Measurements from ENCODE around the gene AFF3. TPM values are rescaled to one million over a fixed set of nuclear protein-coding genes. Genes with fewer than 3 reads are reported as not detected.
"Not testable (repeated sequence)": the region's sequence is repeated elsewhere in the genome, so short reads cannot be mapped to it uniquely, and the experiment has no call there.

Gene AFF3
- total RNA-seq, 2 donors from 2014 or later, result 9.9 to 20.1 TPM

DNA sequence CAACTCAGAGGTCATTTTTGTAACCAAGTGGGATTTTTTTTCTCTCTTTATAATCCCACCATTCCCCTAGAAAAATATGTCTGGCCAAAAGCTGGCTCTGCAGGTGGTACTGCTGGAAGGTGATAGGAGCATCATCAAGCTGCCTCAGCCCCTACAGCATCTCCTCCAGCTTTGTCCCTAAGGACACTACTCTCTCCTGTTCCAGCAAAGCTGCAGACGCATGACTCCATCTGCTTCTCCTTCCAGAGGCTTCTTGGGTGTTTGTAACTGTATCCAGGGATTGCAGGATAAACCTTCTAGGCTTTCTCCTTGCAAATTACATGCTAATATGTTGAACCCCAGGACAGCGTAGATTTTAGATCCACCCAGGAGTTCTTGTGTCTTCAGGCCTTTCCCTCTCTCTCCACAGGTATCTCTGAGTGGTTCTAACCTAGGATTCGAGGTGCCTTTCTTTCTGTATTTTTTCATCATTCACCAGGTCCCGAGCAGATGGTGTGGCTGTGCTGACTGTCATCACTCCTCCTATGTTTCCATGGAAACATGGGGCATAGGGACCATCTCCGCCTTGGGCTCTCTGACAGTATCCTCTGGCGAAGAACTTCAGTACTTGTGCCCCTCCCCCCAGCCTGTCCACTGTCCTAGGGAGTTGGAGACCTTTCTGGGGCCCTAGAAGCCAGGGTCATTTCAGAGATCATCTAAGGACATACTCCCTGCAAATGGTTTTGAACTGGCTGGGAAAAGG lies 34.3 kb downstream of the AFF3 start:
- TF ChIP-seq, protein P1, sequence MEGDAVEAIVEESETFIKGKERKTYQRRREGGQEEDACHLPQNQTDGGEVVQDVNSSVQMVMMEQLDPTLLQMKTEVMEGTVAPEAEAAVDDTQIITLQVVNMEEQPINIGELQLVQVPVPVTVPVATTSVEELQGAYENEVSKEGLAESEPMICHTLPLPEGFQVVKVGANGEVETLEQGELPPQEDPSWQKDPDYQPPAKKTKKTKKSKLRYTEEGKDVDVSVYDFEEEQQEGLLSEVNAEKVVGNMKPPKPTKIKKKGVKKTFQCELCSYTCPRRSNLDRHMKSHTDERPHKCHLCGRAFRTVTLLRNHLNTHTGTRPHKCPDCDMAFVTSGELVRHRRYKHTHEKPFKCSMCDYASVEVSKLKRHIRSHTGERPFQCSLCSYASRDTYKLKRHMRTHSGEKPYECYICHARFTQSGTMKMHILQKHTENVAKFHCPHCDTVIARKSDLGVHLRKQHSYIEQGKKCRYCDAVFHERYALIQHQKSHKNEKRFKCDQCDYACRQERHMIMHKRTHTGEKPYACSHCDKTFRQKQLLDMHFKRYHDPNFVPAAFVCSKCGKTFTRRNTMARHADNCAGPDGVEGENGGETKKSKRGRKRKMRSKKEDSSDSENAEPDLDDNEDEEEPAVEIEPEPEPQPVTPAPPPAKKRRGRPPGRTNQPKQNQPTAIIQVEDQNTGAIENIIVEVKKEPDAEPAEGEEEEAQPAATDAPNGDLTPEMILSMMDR (IDR thresholded peaks at IDR 0.05), result no peak
- no peaks in the 10 kb centered on the region for H3K36me3 ChIP-seq
- DNase-seq (ENCODE audit: low spot score) (no peak), ATAC-seq (ENCODE audit: insufficient number of reproducible peaks, low FRiP score, low read depth) (no peak)
- no peaks in the 10 kb centered on the region for H3K27me3 ChIP-seq (replicated peaks; ENCODE audit: insufficient read depth)
- H3K4me1 ChIP-seq (ENCODE audit: control insufficient read depth in 1 of 2, low read depth in 2 of 2), result peaks cover 3 to 16% of the 10 kb centered on the region in 2 donors
- H3K4me3 ChIP-seq, result no peak overlapping the region
- no peaks in the 10 kb centered on the region for H3K9me3 ChIP-seq
- H3K27ac ChIP-seq, result no peak overlapping the region

DNA sequence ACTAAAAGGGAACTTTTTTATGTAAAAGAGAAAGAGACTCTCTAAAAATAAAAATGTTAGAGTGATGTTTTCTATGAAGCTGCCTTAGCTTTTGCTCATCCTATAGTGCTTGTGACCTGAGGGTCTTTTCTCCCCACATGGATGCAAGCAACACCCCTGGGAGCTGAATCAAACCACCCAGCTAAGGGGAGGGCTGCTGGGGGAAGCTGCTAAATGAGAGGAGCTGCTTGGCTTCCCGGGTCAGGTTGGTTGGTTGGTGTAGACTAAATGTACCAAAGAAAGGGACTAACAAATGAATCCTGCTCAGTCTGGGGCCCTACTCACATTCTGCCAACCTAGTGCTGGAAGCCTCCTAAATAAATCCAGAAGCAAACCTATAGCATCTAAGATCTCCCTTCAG lies 35.0 kb downstream of the AFF3 start:
- no peak overlapping the region for H3K27ac ChIP-seq
- H3K9me3 ChIP-seq, result no peaks in the 10 kb centered on the region
- no peaks in the 10 kb centered on the region for H3K27me3 ChIP-seq (replicated peaks; ENCODE audit: insufficient read depth)
- H3K4me3 ChIP-seq, result no peak overlapping the region
- H3K36me3 ChIP-seq, result no peaks in the 10 kb centered on the region
- no peak for ATAC-seq (ENCODE audit: insufficient number of reproducible peaks, low FRiP score, low read depth)
- peaks cover 3 to 16% of the 10 kb centered on the region in 2 donors for H3K4me1 ChIP-seq (ENCODE audit: control insufficient read depth in 1 of 2, low read depth in 2 of 2)
- no peak for DNase-seq (ENCODE audit: low spot score)
- TF ChIP-seq, protein P1 (IDR thresholded peaks at IDR 0.05), result no peak

DNA sequence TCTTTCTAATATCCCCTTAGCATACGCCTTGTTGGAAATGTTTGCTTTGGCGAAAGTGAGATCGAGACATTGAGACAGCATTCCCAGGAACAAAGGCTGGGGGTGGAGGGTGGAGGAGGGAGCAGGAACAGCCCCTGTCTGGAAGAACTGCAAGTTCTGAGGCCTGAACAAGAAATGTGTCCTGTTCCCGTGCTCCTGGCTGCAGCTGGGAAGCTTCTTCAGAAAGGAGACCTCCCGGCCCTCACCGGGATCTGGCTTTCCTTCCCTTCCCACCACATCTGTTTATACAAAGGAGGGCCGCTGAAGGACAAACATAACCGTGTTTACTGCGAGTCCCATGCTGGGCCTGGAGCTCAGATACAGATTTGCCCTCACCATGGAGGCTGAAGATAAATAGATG lies 35.9 kb downstream of the AFF3 start:
- H3K9me3 ChIP-seq, result no peaks in the 10 kb centered on the region
- TF ChIP-seq, protein P1 (IDR thresholded peaks at IDR 0.05), result no peak
- no peak for DNase-seq (ENCODE audit: low spot score)

DNA sequence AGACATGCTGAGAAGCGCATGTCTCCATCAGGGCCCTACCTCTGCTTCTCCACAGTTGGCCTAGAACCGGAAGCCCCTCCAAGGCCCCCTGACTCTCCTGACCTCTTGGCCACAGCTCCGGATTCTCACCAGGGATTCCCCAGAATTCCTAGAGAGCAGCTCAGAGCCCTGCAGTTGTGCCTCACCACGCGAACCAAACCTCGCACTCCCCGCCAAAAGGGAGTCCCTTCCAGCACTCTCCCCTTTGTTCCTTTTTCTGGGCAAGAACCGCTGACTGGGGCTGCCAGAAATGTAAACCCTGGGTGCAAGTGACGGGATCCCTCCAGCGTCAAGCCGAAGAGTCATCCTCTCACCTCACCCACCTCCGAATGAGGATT lies 36.7 kb downstream of the AFF3 start:
- ATAC-seq (ENCODE audit: insufficient number of reproducible peaks, low FRiP score, low read depth) (no peak), DNase-seq (ENCODE audit: low spot score) (no peak)
- H3K4me3 ChIP-seq, result peak overlapping the region; percentile 78
- no peaks in the 10 kb centered on the region for H3K36me3 ChIP-seq
- H3K9me3 ChIP-seq, result no peaks in the 10 kb centered on the region
- peaks cover 3 to 16% of the 10 kb centered on the region in 2 donors for H3K4me1 ChIP-seq (ENCODE audit: control insufficient read depth in 1 of 2, low read depth in 2 of 2)
- no peaks in the 10 kb centered on the region for H3K27me3 ChIP-seq (replicated peaks; ENCODE audit: insufficient read depth)
- TF ChIP-seq, protein P1 (IDR thresholded peaks at IDR 0.05), result no peak
- no peak overlapping the region for H3K27ac ChIP-seq

More for the DNA sequence above, 35.9 kb downstream of the AFF3 start:
- Histone ChIP-seq H3K4me3 (no peak overlapping the region), H3K27me3 (replicated peaks; ENCODE audit: insufficient read depth) (no peaks in the 10 kb centered on the region), H3K36me3 (no peaks in the 10 kb centered on the region), H3K27ac (no peak overlapping the region), H3K4me1 (ENCODE audit: control insufficient read depth in 1 of 2, low read depth in 2 of 2) (peaks cover 3 to 16% of the 10 kb centered on the region in 2 donors)
- ATAC-seq (ENCODE audit: insufficient number of reproducible peaks, low FRiP score, low read depth), result no peak

DNA sequence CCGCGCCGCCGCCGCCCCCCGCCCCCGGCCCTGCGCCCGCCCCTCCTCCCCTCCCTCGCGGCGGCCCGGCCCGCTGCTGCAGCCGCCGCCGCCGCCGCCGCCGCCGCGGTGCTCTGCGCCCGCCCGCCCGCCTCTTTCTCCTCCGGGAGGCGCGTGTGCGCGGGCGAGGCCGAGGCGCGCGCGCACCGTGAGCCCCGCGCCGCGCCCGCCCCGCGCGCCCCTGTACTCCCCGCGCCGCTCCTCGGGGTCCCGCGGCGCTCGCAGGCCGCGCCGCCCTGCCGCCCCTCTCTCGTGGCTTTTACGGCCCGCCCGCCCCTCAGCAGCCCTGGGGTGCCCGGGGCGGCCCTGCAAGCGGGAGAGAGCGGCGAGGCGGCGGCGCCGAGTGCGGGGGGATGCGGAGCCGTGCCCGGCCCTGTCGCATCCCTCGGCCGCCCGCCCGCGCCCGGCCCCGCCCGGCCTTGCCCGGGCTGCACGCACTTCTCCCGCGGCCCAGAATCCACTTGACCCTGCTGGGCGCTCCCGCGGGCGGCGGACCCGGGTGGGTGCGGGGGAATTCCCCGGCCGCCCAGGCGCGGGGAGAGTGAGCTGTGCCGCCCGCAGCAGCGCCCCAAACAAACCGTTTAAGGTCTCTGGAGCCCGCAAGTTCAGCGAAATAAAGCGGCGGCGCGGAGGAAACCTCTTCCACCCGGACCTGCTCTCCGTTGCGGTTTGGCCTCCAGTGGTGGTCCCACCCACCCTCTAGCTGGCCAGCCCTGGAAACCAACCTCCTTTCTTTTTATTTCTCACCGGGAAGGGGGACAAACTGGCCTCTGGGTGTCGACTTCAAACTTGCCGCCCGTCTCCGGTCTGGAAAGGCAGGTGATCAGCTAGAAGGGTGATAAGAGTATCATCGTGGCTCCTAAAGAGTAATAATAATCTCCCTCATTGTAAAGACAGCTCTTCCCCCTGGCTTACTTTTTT lies 37.4 kb downstream of the AFF3 start:
- H3K4me1 ChIP-seq (ENCODE audit: control insufficient read depth in 1 of 2, low read depth in 2 of 2), result peaks cover 3 to 16% of the 10 kb centered on the region in 2 donors
- H3K36me3 ChIP-seq, result no peaks in the 10 kb centered on the region
- DNase-seq (ENCODE audit: low spot score) (no peak), ATAC-seq (ENCODE audit: insufficient number of reproducible peaks, low FRiP score, low read depth) (no peak)
- peak overlapping the region; percentile 78 for H3K4me3 ChIP-seq
- H3K27ac ChIP-seq, result no peak overlapping the region
- H3K27me3 ChIP-seq (replicated peaks; ENCODE audit: insufficient read depth), result no peaks in the 10 kb centered on the region
- TF ChIP-seq, protein P1 (IDR thresholded peaks at IDR 0.05), result no peak
- H3K9me3 ChIP-seq, result no peaks in the 10 kb centered on the region

DNA sequence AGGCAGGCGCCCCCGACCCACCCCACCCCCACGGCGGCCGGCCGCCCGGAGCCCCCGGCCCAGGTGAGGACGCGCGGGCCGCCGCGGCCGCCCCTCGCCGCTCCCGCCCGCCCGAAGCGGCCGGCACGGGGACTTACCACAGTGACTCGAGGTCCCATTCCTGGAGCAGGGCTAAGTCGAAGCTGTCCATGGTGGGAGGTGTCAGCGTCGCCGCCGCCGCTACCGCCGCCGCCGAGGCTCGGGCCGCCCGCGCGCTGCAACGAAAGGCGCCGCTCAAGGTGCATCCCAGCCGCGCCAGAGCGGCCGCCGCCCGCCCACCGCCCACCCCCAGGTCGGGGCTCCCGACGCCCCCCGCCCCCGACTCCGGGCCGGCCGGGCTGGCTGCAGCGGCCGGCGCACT lies 38.1 kb downstream of the AFF3 start:
- DNase-seq (ENCODE audit: low spot score); ATAC-seq (ENCODE audit: insufficient number of reproducible peaks, low FRiP score, low read depth); H3K27ac ChIP-seq; H3K27me3 ChIP-seq (replicated peaks; ENCODE audit: insufficient read depth); H3K36me3 ChIP-seq; H3K9me3 ChIP-seq: not testable (repeated sequence)
- H3K4me3 ChIP-seq, result peak overlapping the region; percentile 54
- peaks cover 3 to 16% of the 10 kb centered on the region in 2 donors for H3K4me1 ChIP-seq (ENCODE audit: control insufficient read depth in 1 of 2, low read depth in 2 of 2)

DNA sequence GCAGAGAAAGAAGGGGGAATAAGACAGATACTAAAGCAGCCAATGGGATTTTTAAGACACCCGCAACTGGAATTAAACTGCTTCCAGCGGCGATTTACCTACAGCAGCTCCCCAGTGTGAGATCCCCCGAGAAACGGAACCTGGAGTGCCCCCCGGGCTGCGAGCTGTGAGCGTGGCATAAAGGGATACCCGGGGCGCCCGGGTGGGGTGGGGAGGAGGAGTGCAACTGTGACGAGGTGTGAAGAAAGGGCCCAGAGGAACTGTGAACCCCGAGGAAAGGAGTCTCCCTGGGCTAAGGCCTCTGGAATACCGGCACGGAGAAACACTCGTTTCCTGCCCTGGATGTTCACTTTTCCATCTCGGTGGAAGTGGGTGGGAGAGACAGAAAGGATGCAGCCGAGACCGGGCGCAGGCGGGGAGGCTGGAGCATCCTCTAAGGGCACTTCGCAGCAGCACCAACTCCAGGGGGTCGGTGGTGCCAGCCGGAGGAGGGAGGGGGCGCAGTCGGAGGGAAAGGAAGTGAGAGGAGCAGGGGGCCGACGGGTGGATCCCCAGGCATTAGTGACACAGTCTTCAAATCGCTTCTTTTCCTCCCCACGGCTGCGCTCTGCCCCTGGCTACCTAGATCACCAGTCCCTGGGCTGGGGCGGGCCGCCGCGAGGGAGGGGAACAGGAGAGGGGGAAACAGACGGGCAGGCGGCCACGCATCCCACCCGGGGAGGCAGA lies 38.7 kb downstream of the AFF3 start:
- not testable (repeated sequence) for H3K27me3 ChIP-seq (replicated peaks; ENCODE audit: insufficient read depth); H3K27ac ChIP-seq; DNase-seq (ENCODE audit: low spot score); H3K36me3 ChIP-seq; ATAC-seq (ENCODE audit: insufficient number of reproducible peaks, low FRiP score, low read depth); H3K9me3 ChIP-seq
- peak overlapping the region; percentile 54 for H3K4me3 ChIP-seq
- H3K4me1 ChIP-seq (ENCODE audit: control insufficient read depth in 1 of 2, low read depth in 2 of 2), result peaks cover 3 to 16% of the 10 kb centered on the region in 2 donors
